Ovary (tissue), 3 donors: ENCODE data around the gene COX4I1.

ENCODE experiments used
- CTCF ChIP-seq, 3 donors: fragments of 450-650 bp in 2 of 3; fragments of 200-600 bp in 1 of 3; IDR thresholded peaks; one replicate each; pipeline versions ENCODE4 v1.5.1 to v1.8.0; 2016 to 2022; ENCODE audit warnings: antibody characterized with exemption in 3 of 3, mild to moderate bottlenecking in 1 of 3
- EP300 ChIP-seq: sonication (generic); formaldehyde crosslinking; IDR thresholded peaks from one replicate; pipeline ENCODE4 v1.6.1; 2017; ENCODE audit warnings: antibody characterized with exemption
- POLR2A ChIP-seq: fragments of 450-650 bp; IDR thresholded peaks from one replicate; pipeline ENCODE4 v1.6.1; 2017; ENCODE audit warnings: antibody characterized with exemption, mild to moderate bottlenecking, moderate library complexity
- donor health status: DM: no; HTN: no; CAD: no.

GRCh38 chr16:85829751-85830445, 30.4 kb downstream of the COX4I1 start:
- TF ChIP-seq CTCF (IDR thresholded peaks at IDR 0.05) (no peak), POLR2A (no peak), EP300 (no peak)
